Measurements from ENCODE around the gene ARHGAP31. TPM values are rescaled to one million over a fixed set of nuclear protein-coding genes. Genes with fewer than 3 reads are reported as not detected.
A peak's percentile ranks its signal among the peaks of the same experiment; 100 is the strongest.

Gene ARHGAP31
- total RNA-seq, 4 donors from 2014 or later: 2.7 to 9.3 (median 7.6) TPM

- Histone ChIP-seq H3K27ac (peak overlapping the region in 1 of 4 donors; percentile 2), H3K4me3 (no peak overlapping the region), H3K27me3 (no peaks in the 10 kb centered on the region), H3K4me1 (peaks cover 0 to 50% (median under 1%) of the 10 kb centered on the region in 3 donors), H3K36me3 (no peaks in the 10 kb centered on the region), H3K9me3 (no peaks in the 10 kb centered on the region)
- DNase-seq: no peak
- no peak for TF ChIP-seq POLR2A (IDR thresholded peaks at IDR 0.05)
- TF ChIP-seq, protein P1, sequence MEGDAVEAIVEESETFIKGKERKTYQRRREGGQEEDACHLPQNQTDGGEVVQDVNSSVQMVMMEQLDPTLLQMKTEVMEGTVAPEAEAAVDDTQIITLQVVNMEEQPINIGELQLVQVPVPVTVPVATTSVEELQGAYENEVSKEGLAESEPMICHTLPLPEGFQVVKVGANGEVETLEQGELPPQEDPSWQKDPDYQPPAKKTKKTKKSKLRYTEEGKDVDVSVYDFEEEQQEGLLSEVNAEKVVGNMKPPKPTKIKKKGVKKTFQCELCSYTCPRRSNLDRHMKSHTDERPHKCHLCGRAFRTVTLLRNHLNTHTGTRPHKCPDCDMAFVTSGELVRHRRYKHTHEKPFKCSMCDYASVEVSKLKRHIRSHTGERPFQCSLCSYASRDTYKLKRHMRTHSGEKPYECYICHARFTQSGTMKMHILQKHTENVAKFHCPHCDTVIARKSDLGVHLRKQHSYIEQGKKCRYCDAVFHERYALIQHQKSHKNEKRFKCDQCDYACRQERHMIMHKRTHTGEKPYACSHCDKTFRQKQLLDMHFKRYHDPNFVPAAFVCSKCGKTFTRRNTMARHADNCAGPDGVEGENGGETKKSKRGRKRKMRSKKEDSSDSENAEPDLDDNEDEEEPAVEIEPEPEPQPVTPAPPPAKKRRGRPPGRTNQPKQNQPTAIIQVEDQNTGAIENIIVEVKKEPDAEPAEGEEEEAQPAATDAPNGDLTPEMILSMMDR (IDR thresholded peaks at IDR 0.05): no peak
- intact Hi-C loops (cut with DNase I): no loop called here
- WGBS, 2 donors: 84 to 95% methylated on average over 3 of the region's 3 CpGs
Measured at GRCh38 chr3:119347036-119347435, 52.9 kb downstream of the ARHGAP31 start.

GRCh38 chr3:119349354-119350041, 55.3 kb downstream of the ARHGAP31 start:
- no peak for TF ChIP-seq POLR2A (IDR thresholded peaks at IDR 0.05)
- TF ChIP-seq, protein P1 (IDR thresholded peaks at IDR 0.05): no peak
- intact Hi-C loops (cut with DNase I): no loop called here
- Histone ChIP-seq H3K36me3 (no peaks in the 10 kb centered on the region), H3K9me3 (no peaks in the 10 kb centered on the region), H3K4me3 (no peak overlapping the region), H3K4me1 (peaks cover 0 to 64% (median 2%) of the 10 kb centered on the region in 3 donors), H3K27ac (peak overlapping the region in 1 of 4 donors; percentile 58), H3K27me3 (no peaks in the 10 kb centered on the region)
- 66 to 75% methylated on average over 4 of the region's 4 CpGs for WGBS, 2 donors
- no peak for DNase-seq

GRCh38 chr3:119350114-119350513, 55.9 kb downstream of the ARHGAP31 start:
- Histone ChIP-seq H3K36me3 (no peaks in the 10 kb centered on the region), H3K9me3 (no peaks in the 10 kb centered on the region), H3K4me3 (no peak overlapping the region), H3K4me1 (peaks cover 0 to 62% (median 2%) of the 10 kb centered on the region in 3 donors), H3K27ac (peak overlapping the region in 2 of 4 donors; percentile 5 to 58), H3K27me3 (no peaks in the 10 kb centered on the region)
- intact Hi-C loops (cut with DNase I): no loop called here
- TF ChIP-seq, protein P1 (IDR thresholded peaks at IDR 0.05): no peak
- DNase-seq: no peak
- WGBS, 2 donors: 51 to 55% methylated on average over 10 of the region's 10 CpGs

DNA sequence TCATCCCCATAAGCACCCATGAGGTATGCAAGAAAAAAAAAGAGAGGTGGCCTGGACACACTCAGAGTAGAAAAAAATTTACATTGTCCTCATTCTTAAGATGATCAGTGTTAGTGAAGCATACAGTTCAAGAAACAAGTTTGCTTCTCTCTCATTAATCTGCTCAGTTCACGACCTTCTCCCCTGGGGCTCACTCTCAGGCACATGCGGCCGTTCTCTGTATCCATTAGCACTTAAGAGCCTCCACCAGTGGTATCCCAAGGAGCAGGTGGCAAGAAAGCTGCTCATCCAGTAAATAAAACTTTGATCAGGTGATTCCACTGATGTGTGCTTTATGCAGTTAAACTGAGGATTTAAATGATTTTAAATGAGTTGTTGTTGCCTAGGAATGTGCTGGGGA, 57.4 kb downstream of the ARHGAP31 start:
- no peaks in the 10 kb centered on the region for H3K36me3 ChIP-seq
- DNase-seq: no peak
- H3K27me3 ChIP-seq: no peaks in the 10 kb centered on the region
- H3K4me3 ChIP-seq: no peak overlapping the region
- WGBS, 2 donors: 78 to 93% methylated on average over 3 of the region's 3 CpGs
- H3K9me3 ChIP-seq: no peaks in the 10 kb centered on the region
- no peak for TF ChIP-seq POLR2A (IDR thresholded peaks at IDR 0.05)
- TF ChIP-seq, protein P1 (IDR thresholded peaks at IDR 0.05): no peak
- intact Hi-C loops (cut with DNase I): no loop called here
- peaks cover 0 to 50% (median 2%) of the 10 kb centered on the region in 3 donors for H3K4me1 ChIP-seq
- H3K27ac ChIP-seq: no peak overlapping the region

DNA sequence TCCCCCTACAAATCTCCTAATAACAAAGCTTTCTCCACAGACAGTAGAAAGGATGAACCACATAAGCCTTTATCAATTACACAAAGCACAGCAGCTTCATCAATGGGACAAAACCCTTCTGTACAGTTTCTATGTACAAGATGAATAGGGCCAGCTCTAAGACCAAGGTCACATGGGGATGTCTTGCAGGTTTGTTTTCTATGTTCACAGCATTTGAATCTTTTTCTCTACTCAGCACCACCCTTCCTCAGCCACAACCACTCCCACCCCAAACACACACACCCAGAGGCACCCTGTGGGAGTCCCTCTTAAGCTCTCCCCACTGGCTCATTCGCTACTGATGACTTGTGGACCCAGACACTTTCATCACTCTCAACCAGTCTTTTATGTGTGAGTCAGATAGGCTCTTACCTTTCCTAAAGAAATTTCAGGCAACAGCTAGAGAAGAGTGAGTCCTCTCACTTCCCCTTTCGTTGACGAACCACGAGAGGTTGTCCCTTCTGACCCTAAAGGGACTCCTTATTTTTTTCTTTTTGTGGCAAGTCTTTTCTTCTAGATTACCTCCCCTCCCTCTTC, 57.9 kb downstream of the ARHGAP31 start:
- whole genome bisulfite sequencing, 2 donors: 68 to 70% methylated on average over 4 of the region's 4 CpGs
- intact Hi-C loops (cut with DNase I): no loop called here
- Histone ChIP-seq H3K4me1 (peaks cover 0 to 55% (median 2%) of the 10 kb centered on the region in 3 donors), H3K27me3 (no peaks in the 10 kb centered on the region), H3K4me3 (no peak overlapping the region), H3K9me3 (no peaks in the 10 kb centered on the region), H3K27ac (peak overlapping the region in 1 of 4 donors; percentile 6), H3K36me3 (no peaks in the 10 kb centered on the region)
- no peak for DNase-seq
- TF ChIP-seq, protein P1 (IDR thresholded peaks at IDR 0.05): no peak
- no peak for TF ChIP-seq POLR2A (IDR thresholded peaks at IDR 0.05)

Data from esophagus squamous epithelium (tissue), 5 donors.